Activated B cell treated with CpG ODN at 0.5 μM for 24 hours (primary cell): ENCODE results near the gene UXS1. TPM values are rescaled to one million over a fixed set of nuclear protein-coding genes. Genes with fewer than 3 reads are reported as not detected.

Source experiments
- ATAC-seq: fragments of 200-7000 bp; cut with Tn5 transposase; one replicate; pipeline ENCODE4 v1.10.0; 2021; ENCODE audit warnings: low read depth, mild to moderate bottlenecking, moderate library complexity
- CTCF ChIA-PET: fragments of 350-600 bp; sonication (Branson Sonifier 250); formaldehyde crosslinking; loops from one replicate; lab custom pipeline; 2021; ENCODE audit warnings: antibody characterized with exemption; lab: Charles Lee
- POLR2A ChIA-PET: fragments of 350-600 bp; sonication (Branson Sonifier 250); formaldehyde crosslinking; loops from one replicate; lab custom pipeline; 2021; ENCODE audit warnings: antibody characterized with exemption; lab: Charles Lee
- DNase-seq: peaks from one replicate; pipeline ENCODE4 v3.0.0; 2022
- H3K27ac Mint-ChIP-seq: one replicate; pipeline ENCODE4 v1.8.0; 2020; ENCODE audit warnings: mixed read lengths
- H3K27me3 Mint-ChIP-seq: one replicate; pipeline ENCODE4 v1.8.0; 2021; ENCODE audit warnings: mixed read lengths
- H3K36me3 Mint-ChIP-seq: one replicate; pipeline ENCODE4 v1.8.0; 2021; ENCODE audit warnings: low read depth, mixed read lengths
- H3K4me1 Mint-ChIP-seq: one replicate; pipeline ENCODE4 v1.8.0; 2021; ENCODE audit warnings: mixed read lengths
- H3K4me3 Mint-ChIP-seq: one replicate; pipeline ENCODE4 v1.8.0; 2020; ENCODE audit warnings: mild to moderate bottlenecking, mixed read lengths
- H3K9me3 Mint-ChIP-seq: one replicate; pipeline ENCODE4 v1.8.0; 2020; ENCODE audit warnings: mixed read lengths
- intact Hi-C: fragments of 100-400 bp; cut with micrococcal nuclease; formaldehyde crosslinking; loops from one replicate; pipeline ENCODE4 v1.15.1; 2024
- total RNA-seq: library from RNA; stranded (reverse); gene quantifications from 2 replicates; pipeline ENCODE4 v1.2.3, GENCODE V29; 2022
- TF ChIP-seq, protein P1 (sequence below): fragments of 200-600 bp; IDR thresholded peaks from one replicate; pipeline ENCODE4 v1.8.0; 2022; ENCODE audit warnings: antibody characterized with exemption, mild to moderate bottlenecking

UXS1 gene
- total RNA-seq, 1 donor from 2014 or later, result 24.2 TPM

DNA sequence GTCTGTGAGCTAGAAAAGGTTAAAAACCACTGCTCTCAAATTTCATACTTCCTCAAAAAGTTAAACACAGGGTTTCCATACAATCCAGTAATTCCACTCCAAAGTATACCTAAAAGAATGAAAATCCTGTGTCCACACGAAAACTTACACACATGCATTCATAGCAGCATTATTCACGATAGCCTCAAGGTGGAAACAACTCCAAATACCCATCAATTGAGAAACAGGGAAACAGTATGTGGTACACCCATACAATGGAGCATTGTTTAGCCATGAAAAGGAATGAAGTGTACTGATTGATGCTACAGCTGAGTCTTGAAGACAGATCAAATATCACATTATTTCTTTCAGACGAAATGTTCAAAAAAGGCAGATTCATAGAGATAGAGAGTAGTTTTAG is 36.7 kb downstream of the UXS1 start:
- intact Hi-C loops, result no loop called here
- TF ChIP-seq, protein P1, sequence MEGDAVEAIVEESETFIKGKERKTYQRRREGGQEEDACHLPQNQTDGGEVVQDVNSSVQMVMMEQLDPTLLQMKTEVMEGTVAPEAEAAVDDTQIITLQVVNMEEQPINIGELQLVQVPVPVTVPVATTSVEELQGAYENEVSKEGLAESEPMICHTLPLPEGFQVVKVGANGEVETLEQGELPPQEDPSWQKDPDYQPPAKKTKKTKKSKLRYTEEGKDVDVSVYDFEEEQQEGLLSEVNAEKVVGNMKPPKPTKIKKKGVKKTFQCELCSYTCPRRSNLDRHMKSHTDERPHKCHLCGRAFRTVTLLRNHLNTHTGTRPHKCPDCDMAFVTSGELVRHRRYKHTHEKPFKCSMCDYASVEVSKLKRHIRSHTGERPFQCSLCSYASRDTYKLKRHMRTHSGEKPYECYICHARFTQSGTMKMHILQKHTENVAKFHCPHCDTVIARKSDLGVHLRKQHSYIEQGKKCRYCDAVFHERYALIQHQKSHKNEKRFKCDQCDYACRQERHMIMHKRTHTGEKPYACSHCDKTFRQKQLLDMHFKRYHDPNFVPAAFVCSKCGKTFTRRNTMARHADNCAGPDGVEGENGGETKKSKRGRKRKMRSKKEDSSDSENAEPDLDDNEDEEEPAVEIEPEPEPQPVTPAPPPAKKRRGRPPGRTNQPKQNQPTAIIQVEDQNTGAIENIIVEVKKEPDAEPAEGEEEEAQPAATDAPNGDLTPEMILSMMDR, result no peak
- no peaks in the 10 kb centered on the region for H3K27me3 Mint-ChIP-seq
- DNase-seq (no peak), ATAC-seq (no peak)
- peaks cover 48% of the 10 kb centered on the region for H3K4me1 Mint-ChIP-seq
- H3K4me3 Mint-ChIP-seq, result no peak overlapping the region
- H3K36me3 Mint-ChIP-seq, result peaks cover 58% of the 10 kb centered on the region
- peaks cover 13% of the 10 kb centered on the region for H3K9me3 Mint-ChIP-seq
- ChIA-PET POLR2A (interaction anchor here (1.3 kb wide), 1 partner anchor 36 kb away, joined by 3 read pairs; no protein-coding TSS in a partner anchor), CTCF (no interaction called here)
- H3K27ac Mint-ChIP-seq, result peak overlapping the region; percentile 41

GRCh38 chr2:106156305-106157296 is 37.5 kb downstream of the UXS1 start:
- peaks cover 59% of the 10 kb centered on the region for H3K36me3 Mint-ChIP-seq
- ChIA-PET CTCF (no interaction called here), POLR2A (no interaction called here)
- H3K9me3 Mint-ChIP-seq, result peaks cover 13% of the 10 kb centered on the region
- ATAC-seq (no peak), DNase-seq (no peak)
- no peak overlapping the region for H3K4me3 Mint-ChIP-seq
- TF ChIP-seq, protein P1, result no peak
- intact Hi-C loops, result no loop called here
- no peak overlapping the region for H3K27ac Mint-ChIP-seq
- peaks cover 44% of the 10 kb centered on the region for H3K4me1 Mint-ChIP-seq
- H3K27me3 Mint-ChIP-seq, result no peaks in the 10 kb centered on the region

DNA sequence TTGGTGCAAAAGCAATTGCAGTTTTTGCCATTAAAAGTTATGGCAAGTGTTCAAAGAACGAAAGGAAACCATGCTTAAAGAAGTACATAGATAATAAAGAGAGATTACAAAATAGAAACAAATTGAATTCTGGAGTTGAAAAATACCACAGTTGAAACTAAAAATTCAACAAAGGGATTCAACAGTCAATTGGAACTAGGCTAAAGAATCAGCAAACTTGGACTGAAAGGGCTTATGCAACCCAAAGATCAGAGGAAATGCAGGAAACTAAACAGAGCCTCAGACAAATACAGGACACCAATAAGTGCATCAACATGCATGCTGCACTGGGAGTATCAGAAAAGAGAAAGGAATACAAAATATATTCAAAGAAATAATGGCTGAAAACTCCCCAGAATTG is 40.3 kb downstream of the UXS1 start:
- peaks cover 20% of the 10 kb centered on the region for H3K4me1 Mint-ChIP-seq
- no peaks in the 10 kb centered on the region for H3K27me3 Mint-ChIP-seq
- no peak overlapping the region for H3K27ac Mint-ChIP-seq
- H3K9me3 Mint-ChIP-seq, result peaks cover 13% of the 10 kb centered on the region
- ATAC-seq (no peak), DNase-seq (no peak)
- TF ChIP-seq, protein P1, result no peak
- intact Hi-C loops, result no loop called here
- H3K36me3 Mint-ChIP-seq, result peaks cover 80% of the 10 kb centered on the region
- no peak overlapping the region for H3K4me3 Mint-ChIP-seq
- ChIA-PET POLR2A (no interaction called here), CTCF (no interaction called here)

- peak; percentile 42 for ATAC-seq
- peaks cover 28% of the 10 kb centered on the region for H3K4me1 Mint-ChIP-seq
- H3K9me3 Mint-ChIP-seq, result no peaks in the 10 kb centered on the region
- H3K4me3 Mint-ChIP-seq, result peak overlapping the region; percentile 28
- peaks cover 53% of the 10 kb centered on the region for H3K36me3 Mint-ChIP-seq
- POLR2A ChIA-PET, result interaction anchor here (1.2 kb wide), 1 partner anchor 13 kb away, joined by 4 read pairs; no protein-coding TSS in a partner anchor
- intact Hi-C loops, result loop anchor here (2.0 kb wide), 1 partner anchor 13 kb away; no protein-coding TSS in a partner anchor
- TF ChIP-seq, protein P1, result no peak
- no peak for DNase-seq
- CTCF ChIA-PET, result interaction anchor here (0.6 kb wide), 1 partner anchor 61 kb away, joined by 3 read pairs; no protein-coding TSS in a partner anchor
- H3K27ac Mint-ChIP-seq, result no peak overlapping the region
- no peaks in the 10 kb centered on the region for H3K27me3 Mint-ChIP-seq
Observed at GRCh38 chr2:106147665-106148064, 46.4 kb downstream of the UXS1 start.

- ChIA-PET CTCF (interaction anchor here (0.6 kb wide), 1 partner anchor 61 kb away, joined by 3 read pairs; no protein-coding TSS in a partner anchor), POLR2A (no interaction called here)
- no peak overlapping the region for H3K27ac Mint-ChIP-seq
- TF ChIP-seq, protein P1, result no peak
- H3K4me3 Mint-ChIP-seq, result no peak overlapping the region
- H3K36me3 Mint-ChIP-seq, result peaks cover 57% of the 10 kb centered on the region
- H3K9me3 Mint-ChIP-seq, result no peaks in the 10 kb centered on the region
- DNase-seq, result no peak
- H3K27me3 Mint-ChIP-seq, result no peaks in the 10 kb centered on the region
- intact Hi-C loops, result loop anchor here (2.0 kb wide), 1 partner anchor 14 kb away; no protein-coding TSS in a partner anchor
- no peak for ATAC-seq
- peaks cover 32% of the 10 kb centered on the region for H3K4me1 Mint-ChIP-seq
Observed at GRCh38 chr2:106147159-106147558, 46.9 kb downstream of the UXS1 start.
